HUES48 (cell line): Measurements from ENCODE around the gene MON2.

Source experiments
- H3K27ac ChIP-seq: one replicate; pipeline ENCODE4 v1.7.0; 2013; ENCODE audit warnings: low read depth, low read length, inconsistent platforms
- H3K27me3 ChIP-seq: 2 replicates; pipeline ENCODE4 v1.6.1; 2013; ENCODE audit warnings: mild to moderate bottlenecking, low read length; ENCODE audit not compliant: control insufficient read depth, insufficient read depth
- H3K36me3 ChIP-seq: 2 replicates; pipeline ENCODE4 v1.6.1; 2013; ENCODE audit warnings: low read length; ENCODE audit not compliant: control insufficient read depth, insufficient read depth
- H3K4me1 ChIP-seq: 2 replicates; pipeline ENCODE4 v1.6.1; 2013; ENCODE audit warnings: mild to moderate bottlenecking, low read length; ENCODE audit not compliant: control insufficient read depth, insufficient read depth
- H3K4me3 ChIP-seq: 2 replicates; pipeline ENCODE4 v1.5.1; 2013; ENCODE audit warnings: mild to moderate bottlenecking, low read depth, low read length
- H3K9ac ChIP-seq: 2 replicates; pipeline ENCODE4 v1.6.1; 2013; ENCODE audit warnings: mild to moderate bottlenecking, low read depth, low read length, moderate library complexity
- H3K9me3 ChIP-seq: 2 replicates; pipeline ENCODE4 v1.6.1; 2013; ENCODE audit warnings: low read length; ENCODE audit not compliant: control insufficient read depth, insufficient read depth

Gene MON2

GRCh38 chr12:62631471-62632410 lies 165.1 kb downstream of the MON2 start:
- Histone ChIP-seq H3K9ac (no peak overlapping the region), H3K4me1 (peaks cover 41% of the 10 kb centered on the region), H3K9me3 (no peaks in the 10 kb centered on the region), H3K27me3 (peaks cover 51% of the 10 kb centered on the region), H3K4me3 (peak overlapping the region; percentile 50), H3K27ac (peak overlapping the region; percentile 31), H3K36me3 (no peaks in the 10 kb centered on the region)

GRCh38 chr12:62632411-62632918 lies 165.8 kb downstream of the MON2 start:
- H3K27ac ChIP-seq, result no peak overlapping the region
- H3K36me3 ChIP-seq, result no peaks in the 10 kb centered on the region
- peak overlapping the region; percentile 50 for H3K4me3 ChIP-seq
- H3K4me1 ChIP-seq, result peaks cover 43% of the 10 kb centered on the region
- peaks cover 51% of the 10 kb centered on the region for H3K27me3 ChIP-seq
- H3K9ac ChIP-seq, result no peak overlapping the region
- no peaks in the 10 kb centered on the region for H3K9me3 ChIP-seq

- H3K4me3 ChIP-seq, result no peak overlapping the region
- peaks cover 41% of the 10 kb centered on the region for H3K27me3 ChIP-seq
- H3K27ac ChIP-seq, result no peak overlapping the region
- H3K4me1 ChIP-seq, result peaks cover 24% of the 10 kb centered on the region
- H3K9me3 ChIP-seq, result no peaks in the 10 kb centered on the region
- no peak overlapping the region for H3K9ac ChIP-seq
- no peaks in the 10 kb centered on the region for H3K36me3 ChIP-seq
These were observed 169.0 kb downstream of the MON2 start for GRCh38 chr12:62635649-62636048.

GRCh38 chr12:62637679-62638078 lies 171.1 kb downstream of the MON2 start:
- H3K27ac ChIP-seq, result no peak overlapping the region
- H3K9ac ChIP-seq, result no peak overlapping the region
- H3K27me3 ChIP-seq, result peaks cover 20% of the 10 kb centered on the region

GRCh38 chr12:62640910-62641448 lies 174.4 kb downstream of the MON2 start:
- Histone ChIP-seq H3K36me3 (no peaks in the 10 kb centered on the region), H3K27ac (peak overlapping the region; percentile 63), H3K4me1 (peaks cover 23% of the 10 kb centered on the region), H3K27me3 (no peaks in the 10 kb centered on the region), H3K9ac (no peak overlapping the region), H3K4me3 (no peak overlapping the region), H3K9me3 (no peaks in the 10 kb centered on the region)

More at GRCh38 chr12:62637679-62638078, 171.1 kb downstream of the MON2 start:
- peaks cover 19% of the 10 kb centered on the region for H3K4me1 ChIP-seq
- H3K9me3 ChIP-seq, result no peaks in the 10 kb centered on the region
- H3K36me3 ChIP-seq, result no peaks in the 10 kb centered on the region
- H3K4me3 ChIP-seq, result no peak overlapping the region

- H3K9me3 ChIP-seq, result no peaks in the 10 kb centered on the region
- H3K4me1 ChIP-seq, result peaks cover 26% of the 10 kb centered on the region
- H3K27me3 ChIP-seq, result no peaks in the 10 kb centered on the region
- no peak overlapping the region for H3K4me3 ChIP-seq
- no peak overlapping the region for H3K9ac ChIP-seq
- H3K36me3 ChIP-seq, result peaks cover 8% of the 10 kb centered on the region; the same call in 1 of the 2 replicates
- no peak overlapping the region for H3K27ac ChIP-seq
These were observed 175.9 kb downstream of the MON2 start for GRCh38 chr12:62642486-62642885.

GRCh38 chr12:62643486-62643885 lies 176.9 kb downstream of the MON2 start:
- Histone ChIP-seq H3K27me3 (no peaks in the 10 kb centered on the region), H3K4me3 (no peak overlapping the region), H3K4me1 (peaks cover 27% of the 10 kb centered on the region), H3K36me3 (peaks cover 10% of the 10 kb centered on the region), H3K9me3 (no peaks in the 10 kb centered on the region), H3K27ac (no peak overlapping the region), H3K9ac (no peak overlapping the region)

- peaks cover 10% of the 10 kb centered on the region for H3K36me3 ChIP-seq
- no peaks in the 10 kb centered on the region for H3K9me3 ChIP-seq
- no peak overlapping the region for H3K9ac ChIP-seq
- no peak overlapping the region for H3K4me3 ChIP-seq
- peaks cover 14% of the 10 kb centered on the region for H3K27me3 ChIP-seq
- peaks cover 19% of the 10 kb centered on the region for H3K4me1 ChIP-seq
- H3K27ac ChIP-seq, result no peak overlapping the region
These were observed 179.9 kb downstream of the MON2 start for GRCh38 chr12:62646566-62646965.

- Histone ChIP-seq H3K9ac (no peak overlapping the region), H3K4me3 (no peak overlapping the region), H3K4me1 (peaks cover 27% of the 10 kb centered on the region), H3K9me3 (no peaks in the 10 kb centered on the region), H3K27me3 (peaks cover 24% of the 10 kb centered on the region), H3K36me3 (peaks cover 10% of the 10 kb centered on the region), H3K27ac (peak overlapping the region; percentile 29)
These were observed 181.0 kb downstream of the MON2 start for GRCh38 chr12:62647586-62647985.

GRCh38 chr12:62649412-62650138 lies 182.9 kb downstream of the MON2 start:
- Histone ChIP-seq H3K27me3 (peaks cover 38% of the 10 kb centered on the region), H3K4me1 (peaks cover 44% of the 10 kb centered on the region), H3K9me3 (no peaks in the 10 kb centered on the region), H3K9ac (no peak overlapping the region), H3K27ac (no peak overlapping the region), H3K36me3 (peaks cover 10% of the 10 kb centered on the region), H3K4me3 (no peak overlapping the region)
